ENCODE measurements around the gene TMEM239. TPM values are rescaled to one million over a fixed set of nuclear protein-coding genes. Genes with fewer than 3 reads are reported as not detected.
A peak's percentile ranks its signal among the peaks of the same experiment; 100 is the strongest.

TMEM239 gene
- polyA plus RNA-seq, 1 donor (not counting 4 experiments of a cell fraction or from before 2014, with no cell fraction given): not detected

DNA sequence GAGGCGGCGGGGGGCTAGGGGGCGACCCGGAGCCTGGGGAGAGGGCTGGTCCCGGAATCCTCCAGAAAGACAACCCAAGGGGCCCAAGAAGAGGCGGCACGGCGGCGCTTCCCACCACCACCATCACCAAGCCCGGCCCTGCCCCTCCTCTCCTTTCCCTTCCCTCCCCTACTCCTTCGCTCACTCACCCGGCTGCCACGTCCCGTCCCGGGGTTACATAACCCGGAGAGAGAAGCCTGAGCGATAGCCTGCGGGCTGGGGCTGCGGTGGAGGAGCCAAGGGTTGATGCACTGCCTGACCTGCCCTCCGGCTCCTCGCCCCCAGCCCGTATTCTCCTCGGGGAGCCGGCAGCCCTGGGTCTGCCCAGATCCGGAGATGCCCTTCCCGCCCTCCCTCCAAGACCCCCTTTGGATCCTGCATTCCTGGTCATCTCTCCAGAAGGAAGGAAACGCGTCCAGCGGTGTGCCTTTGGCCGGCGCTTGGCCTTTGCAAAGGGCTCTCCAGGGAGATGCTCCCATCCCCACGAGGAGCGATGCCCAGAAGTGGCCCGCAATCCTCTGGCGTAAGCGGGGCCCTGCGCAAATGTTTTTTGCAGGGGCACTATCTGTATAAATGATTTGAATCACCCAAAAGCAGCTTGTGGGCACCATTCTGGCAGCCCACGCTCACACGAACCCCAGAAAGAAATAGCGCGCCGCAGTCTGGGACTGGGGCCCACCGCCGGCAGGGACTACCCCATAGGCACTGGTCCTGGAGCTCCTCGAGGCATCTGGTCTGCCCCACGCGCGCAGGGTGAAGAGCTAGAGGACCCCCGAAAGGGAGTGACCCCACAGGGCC is 11.1 kb upstream of the TMEM239 start:
- Histone ChIP-seq H3K36me3 (ENCODE audit: control insufficient read depth in 2 of 2, extremely low read depth in 1 of 2, insufficient read depth in 2 of 2, low read length in 2 of 2) (no peaks in the 10 kb centered on the region), H3K4me2 (ENCODE audit: control insufficient read depth, extremely low read depth, insufficient read depth, low read depth, low read length) (no peak overlapping the region), H3K4me3 (ENCODE audit: control insufficient read depth in 2 of 3, extremely low read depth in 1 of 3, insufficient read depth in 2 of 3, low read depth in 1 of 3, low read length in 3 of 3) (no peak overlapping the region), H4K20me1 (ENCODE audit: control insufficient read depth, extremely low read depth, insufficient read depth, low read length) (no peaks in the 10 kb centered on the region), H2AFZ (ENCODE audit: control insufficient read depth, low read length) (no peak overlapping the region), H3K9ac (ENCODE audit: control insufficient read depth, extremely low read depth, insufficient read depth, low read length) (no peak overlapping the region), H3K9me3 (ENCODE audit: control insufficient read depth, low read depth, low read length) (peaks cover 2% of the 10 kb centered on the region), H3K4me1 (ENCODE audit: control insufficient read depth, extremely low read depth, insufficient read depth, low read length) (no peaks in the 10 kb centered on the region), H3K79me2 (ENCODE audit: control insufficient read depth, insufficient read depth, low read length) (no peaks in the 10 kb centered on the region), H3K27ac (ENCODE audit: control insufficient read depth, insufficient read depth, low read length) (no peak overlapping the region), H3K27me3 (ENCODE audit: control insufficient read depth, extremely low read depth, insufficient read depth, low read length) (peaks cover 77% of the 10 kb centered on the region), H3K9me1 (ENCODE audit: control insufficient read depth, extremely low read depth, insufficient read depth, low read length) (no peaks in the 10 kb centered on the region)
- dilution Hi-C loops (cut with MboI; ENCODE audit: extremely low pct_ligation_motif_present, low sequenced_read_pairs): no loop called here
- FAIRE-seq (no peak), DNase-seq (ENCODE audit: low read depth, low spot score) (no peak)
- TF ChIP-seq EZH2 (IDR thresholded peaks at IDR 0.05; ENCODE audit: low read length): peak; percentile 3
- TF ChIP-seq, protein P1, sequence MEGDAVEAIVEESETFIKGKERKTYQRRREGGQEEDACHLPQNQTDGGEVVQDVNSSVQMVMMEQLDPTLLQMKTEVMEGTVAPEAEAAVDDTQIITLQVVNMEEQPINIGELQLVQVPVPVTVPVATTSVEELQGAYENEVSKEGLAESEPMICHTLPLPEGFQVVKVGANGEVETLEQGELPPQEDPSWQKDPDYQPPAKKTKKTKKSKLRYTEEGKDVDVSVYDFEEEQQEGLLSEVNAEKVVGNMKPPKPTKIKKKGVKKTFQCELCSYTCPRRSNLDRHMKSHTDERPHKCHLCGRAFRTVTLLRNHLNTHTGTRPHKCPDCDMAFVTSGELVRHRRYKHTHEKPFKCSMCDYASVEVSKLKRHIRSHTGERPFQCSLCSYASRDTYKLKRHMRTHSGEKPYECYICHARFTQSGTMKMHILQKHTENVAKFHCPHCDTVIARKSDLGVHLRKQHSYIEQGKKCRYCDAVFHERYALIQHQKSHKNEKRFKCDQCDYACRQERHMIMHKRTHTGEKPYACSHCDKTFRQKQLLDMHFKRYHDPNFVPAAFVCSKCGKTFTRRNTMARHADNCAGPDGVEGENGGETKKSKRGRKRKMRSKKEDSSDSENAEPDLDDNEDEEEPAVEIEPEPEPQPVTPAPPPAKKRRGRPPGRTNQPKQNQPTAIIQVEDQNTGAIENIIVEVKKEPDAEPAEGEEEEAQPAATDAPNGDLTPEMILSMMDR (optimal IDR thresholded peaks at IDR 0.05 in 1 of 3, IDR thresholded peaks at IDR 0.05 in 1 of 3, conservative IDR thresholded peaks at IDR 0.05 in 1 of 3; ENCODE audit: extremely low read depth in 1 of 3, insufficient read depth in 2 of 3, low read length in 3 of 3): no peak

- DNase-seq (ENCODE audit: low read depth, low spot score): no peak
- Histone ChIP-seq H4K20me1 (ENCODE audit: control insufficient read depth, extremely low read depth, insufficient read depth, low read length) (no peaks in the 10 kb centered on the region), H3K79me2 (ENCODE audit: control insufficient read depth, insufficient read depth, low read length) (no peaks in the 10 kb centered on the region), H3K4me2 (ENCODE audit: control insufficient read depth, extremely low read depth, insufficient read depth, low read depth, low read length) (no peak overlapping the region), H3K4me3 (ENCODE audit: control insufficient read depth in 2 of 3, extremely low read depth in 1 of 3, insufficient read depth in 2 of 3, low read depth in 1 of 3, low read length in 3 of 3) (no peak overlapping the region), H3K27me3 (ENCODE audit: control insufficient read depth, extremely low read depth, insufficient read depth, low read length) (peaks cover 70% of the 10 kb centered on the region), H3K9ac (ENCODE audit: control insufficient read depth, extremely low read depth, insufficient read depth, low read length) (no peak overlapping the region), H3K27ac (ENCODE audit: control insufficient read depth, insufficient read depth, low read length) (no peak overlapping the region), H2AFZ (ENCODE audit: control insufficient read depth, low read length) (no peak overlapping the region), H3K4me1 (ENCODE audit: control insufficient read depth, extremely low read depth, insufficient read depth, low read length) (no peaks in the 10 kb centered on the region), H3K36me3 (ENCODE audit: control insufficient read depth in 2 of 2, extremely low read depth in 1 of 2, insufficient read depth in 2 of 2, low read length in 2 of 2) (no peaks in the 10 kb centered on the region), H3K9me1 (ENCODE audit: control insufficient read depth, extremely low read depth, insufficient read depth, low read length) (no peaks in the 10 kb centered on the region), H3K9me3 (ENCODE audit: control insufficient read depth, low read depth, low read length) (peaks cover 2% of the 10 kb centered on the region)
- TF ChIP-seq, protein P1 (optimal IDR thresholded peaks at IDR 0.05 in 1 of 3, IDR thresholded peaks at IDR 0.05 in 1 of 3, conservative IDR thresholded peaks at IDR 0.05 in 1 of 3; ENCODE audit: extremely low read depth in 1 of 3, insufficient read depth in 2 of 3, low read length in 3 of 3): no peak
- peak; percentile 60 for TF ChIP-seq EZH2 (IDR thresholded peaks at IDR 0.05; ENCODE audit: low read length)
- no peak for FAIRE-seq
- dilution Hi-C loops (cut with MboI; ENCODE audit: extremely low pct_ligation_motif_present, low sequenced_read_pairs): no loop called here
Observed at GRCh38 chr20:2805689-2806350, 10.3 kb upstream of the TMEM239 start.

Data from keratinocyte (primary cell).